OCI-LY1 (cell line): ENCODE measurements around the gene MAZ.

ENCODE experiments used
- CTCF ChIP-seq: fragments of 200-600 bp; sonication (generic), shearing (Covaris generic); IDR thresholded peaks from 2 replicates; pipeline ENCODE4 v1.5.1; 2017; ENCODE audit warnings: mild to moderate bottlenecking, antibody characterized with exemption, low read length, moderate library complexity, mixed read lengths
- EZH2 ChIP-seq: fragments of 200-600 bp; sonication (generic), shearing (Covaris generic); IDR thresholded peaks from 2 replicates; pipeline ENCODE4 v1.8.0; 2017; ENCODE audit warnings: borderline replicate concordance, mixed run types, mild to moderate bottlenecking, antibody characterized with exemption, low read length, moderate library complexity, mixed read lengths

DNA sequence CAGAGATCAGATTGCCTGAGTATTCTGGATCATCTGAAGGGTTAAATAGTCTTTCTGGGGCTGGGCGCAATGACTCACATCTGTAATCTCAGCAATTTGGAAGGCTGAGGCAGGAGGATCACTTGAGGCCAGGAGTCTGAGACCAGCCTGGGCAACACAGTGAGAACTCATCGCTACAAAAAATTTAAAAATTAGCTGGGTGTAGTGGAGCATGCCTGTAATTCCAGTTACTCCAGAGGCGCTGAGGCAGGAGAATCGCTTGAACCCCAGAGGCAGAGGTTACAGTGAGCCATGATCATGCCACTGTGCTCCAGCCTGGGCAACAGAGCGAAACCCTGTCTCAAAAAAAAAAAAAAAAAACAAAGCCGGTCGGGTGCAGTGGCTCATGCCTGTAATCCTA is 29.6 kb downstream of the MAZ start:
- no peak for TF ChIP-seq CTCF
- TF ChIP-seq EZH2: no peak
